A549 (cell line): ENCODE results near the gene WDR82. TPM values are rescaled to one million over a fixed set of nuclear protein-coding genes. Genes with fewer than 3 reads are reported as not detected.

Source experiments
- ATAC-seq, 2 experiments: fragments of 200-7000 bp in 1 of 2; fragments of >200 bp in 1 of 2; cut with Nextera tagmentation in 1 of 2; cut with Tn5 transposase in 1 of 2; 3 replicates each; pipeline versions ENCODE4 v1.8.0 to v1.9.1; 2018 to 2020; ENCODE audit warnings: mild to moderate bottlenecking in 1 of 2, moderate library complexity in 1 of 2
- CTCF ChIA-PET: fragments of 300-600 bp; sonication (Branson Sonifier 250); formaldehyde crosslinking; extraction: SDS; loops from one replicate; lab custom pipeline; 2021; ENCODE audit warnings: antibody characterized with exemption, inconsistent platforms; lab: Yijun Ruan, JAX
- POLR2A ChIA-PET: fragments of 350-600 bp; formaldehyde crosslinking; extraction: SDS; loops from one replicate; lab custom pipeline; 2021; ENCODE audit warnings: antibody characterized with exemption, inconsistent platforms; lab: Yijun Ruan, JAX
- DNase-seq, 2 experiments: peaks; one replicate each; pipeline versions ENCODE4 v3.0.0 to v3.0.0-alpha.2; 2011 to 2016; ENCODE audit warnings: low read depth in 1 of 2, low spot score in 1 of 2
- FAIRE-seq: peaks from 2 replicates; lab custom pipeline; 2011; peaks lifted over from hg19 to GRCh38; lab: Jason Lieb, UNC
- H3K27ac ChIP-seq, 2 experiments: fragments of >200 bp; sonication (Bioruptor Twin); formaldehyde crosslinking; 3 replicates each; pipeline ENCODE4 v1.5.1; 2016 to 2017
- H3K4me1 ChIP-seq: fragments of >200 bp; sonication (Bioruptor Twin); formaldehyde crosslinking; 3 replicates; pipeline ENCODE4 v1.6.1; 2016
- H3K4me2 ChIP-seq: fragments of >200 bp; sonication (Bioruptor Twin); formaldehyde crosslinking; 3 replicates; pipeline ENCODE4 v1.6.1; 2016
- H3K4me3 ChIP-seq: fragments of >200 bp; sonication (Bioruptor Twin); formaldehyde crosslinking; 3 replicates; pipeline ENCODE4 v1.5.1; 2016
- H3K9me3 ChIP-seq: fragments of >200 bp; sonication (Bioruptor Twin); formaldehyde crosslinking; 3 replicates; pipeline ENCODE4 v1.6.1; 2016
- ATOH8 ChIP-seq: fragments of 250-450 bp; sonication (Bioruptor Pico); IDR thresholded peaks from 2 replicates; pipeline ENCODE4 v1.5.0; 2020; ENCODE audit warnings: low read depth, mild to moderate bottlenecking, moderate library complexity
- CBX2 ChIP-seq: fragments of 200-600 bp; sonication (generic); IDR thresholded peaks from 2 replicates; pipeline ENCODE4 v1.6.1; 2016; ENCODE audit warnings: low read depth, mild to moderate bottlenecking, borderline replicate concordance
- CEBPB ChIP-seq, 2 experiments: fragments of >200 bp in 1 of 2; sonication (Bioruptor Twin) in 1 of 2; formaldehyde crosslinking in 1 of 2; IDR thresholded peaks; 2 replicates each; pipeline ENCODE4 v1.6.1; 2012 to 2016
- CHD2 ChIP-seq: fragments of 150-350 bp; IDR thresholded peaks from 2 replicates; pipeline ENCODE4 v1.6.1; 2014; ENCODE audit warnings: low read length; ENCODE audit not compliant: partially characterized antibody
- CTCF ChIP-seq: fragments of >200 bp; sonication (Bioruptor Twin); formaldehyde crosslinking; IDR thresholded peaks from 3 replicates; pipeline ENCODE4 v1.5.1; 2016
- ELK1 ChIP-seq: fragments of 150-350 bp; IDR thresholded peaks from 2 replicates; pipeline ENCODE4 v1.6.1; 2014; ENCODE audit warnings: low read depth, mild to moderate bottlenecking, low read length
- GATA3 ChIP-seq: IDR thresholded peaks from 2 replicates; pipeline ENCODE4 v1.6.1; 2012; ENCODE audit warnings: borderline replicate concordance
- HES2 ChIP-seq: fragments of >200 bp; sonication (Bioruptor Twin); formaldehyde crosslinking; IDR thresholded peaks from 2 replicates; pipeline ENCODE4 v1.6.1; 2016
- HMGXB4 ChIP-seq: fragments of 250-450 bp; sonication (Bioruptor Pico); IDR thresholded peaks from 2 replicates; pipeline ENCODE4 v1.5.0; 2021; ENCODE audit warnings: mild to moderate bottlenecking, moderate library complexity, borderline replicate concordance
- HOXB5 ChIP-seq: fragments of 250-450 bp; sonication (Bioruptor Pico); IDR thresholded peaks from 2 replicates; pipeline ENCODE4 v1.5.0; 2020; ENCODE audit warnings: mild to moderate bottlenecking, moderate library complexity
- KDM1A ChIP-seq: fragments of 200-600 bp; sonication (generic); IDR thresholded peaks from 2 replicates; pipeline ENCODE4 v1.6.1; 2016; ENCODE audit warnings: low read depth, mild to moderate bottlenecking
- MAFK ChIP-seq: fragments of 450-650 bp; IDR thresholded peaks from 2 replicates; pipeline ENCODE4 v1.6.1; 2014; ENCODE audit not compliant: partially characterized antibody
- NFE2L2 ChIP-seq: fragments of 150-350 bp; conservative IDR thresholded peaks from 2 replicates; pipeline ENCODE4 v1.6.1; 2014; ENCODE audit warnings: low read length
- NR3C1 ChIP-seq: fragments of >200 bp; sonication (Bioruptor Twin); formaldehyde crosslinking; IDR thresholded peaks from 3 replicates; pipeline ENCODE4 v1.6.1; 2017
- RFX5 ChIP-seq: fragments of 450-650 bp; IDR thresholded peaks from 2 replicates; pipeline ENCODE4 v1.7.1; 2014; ENCODE audit warnings: antibody characterized with exemption, mild to moderate bottlenecking, moderate library complexity
- RNF2 ChIP-seq: fragments of 200-600 bp; sonication (generic); IDR thresholded peaks from 2 replicates; pipeline ENCODE4 v1.6.1; 2016; ENCODE audit warnings: low read depth, mild to moderate bottlenecking, antibody characterized with exemption, moderate library complexity, borderline replicate concordance
- SREBF2 ChIP-seq: fragments of 450-650 bp; IDR thresholded peaks from 2 replicates; pipeline ENCODE4 v1.6.1; 2014; ENCODE audit warnings: mild to moderate bottlenecking, moderate library complexity
- TFCP2L1 ChIP-seq: fragments of 250-450 bp; sonication (Bioruptor Pico); IDR thresholded peaks from 2 replicates; pipeline ENCODE4 v1.5.0; 2021; ENCODE audit warnings: mild to moderate bottlenecking
- TP53 ChIP-seq: fragments of 250-450 bp; sonication (Bioruptor Pico); IDR thresholded peaks from 2 replicates; pipeline ENCODE4 v1.5.0; 2021; ENCODE audit warnings: mild to moderate bottlenecking, moderate library complexity
- ZC3H11A ChIP-seq: fragments of 450-650 bp; IDR thresholded peaks from 2 replicates; pipeline ENCODE4 v1.6.1; 2014; ENCODE audit warnings: antibody characterized with exemption, mild to moderate bottlenecking
- WGBS: methylation state at CpG from one replicate; pipeline ENCODE4 v1.1.6; 2017; ENCODE audit errors: missing lambda C conversion rate; 5-methylcytosine and 5-hydroxymethylcytosine counted together
- polyA plus RNA-seq, 4 experiments: library from polyadenylated mRNA; depleted of rRNA in 3 of 4; stranded (reverse); fragments of >200 nt; fragmentation: RNase III in 1 of 4; extraction: RNeasy Plus Mini Kit Qiagen cat#74134 plus additional on column Dnase treatment in 1 of 4; gene quantifications; 2 replicates in 3 of 4; 3 replicates in 1 of 4; pipeline ENCODE4 v1.2.3, GENCODE V29; 2011 to 2017

WDR82 gene
- polyA plus RNA-seq, 2 of the 4 experiments (the other 2 are of a cell fraction), result 50.6 to 52.7 TPM

GRCh38 chr3:52230461-52230860 is 48.0 kb downstream of the WDR82 start:
- FAIRE-seq, result no peak
- WGBS, result 98% methylated on average over 6 of the region's 6 CpGs

GRCh38 chr3:52229656-52230055 is 48.8 kb downstream of the WDR82 start:
- no peak for ATAC-seq
- no peak for TF ChIP-seq RFX5
- TF ChIP-seq, all 56 proteins: peak for 0
- POLR2A ChIA-PET, result no interaction called here
- no peak overlapping the region for H3K27ac ChIP-seq
- FAIRE-seq (no peak), DNase-seq (no peak)
- H3K4me3 ChIP-seq, result no peak overlapping the region
- CTCF ChIA-PET, result interaction anchor here (0.9 to 11.4 kb wide), 4 partner anchors 8 to 109 kb away, joined by 5 to 198 read pairs (median 40); partner anchors contain the start of genes PPM1M, TLR9 and WDR82
- no peak overlapping the region for H3K4me2 ChIP-seq
- H3K4me1 ChIP-seq, result no peaks in the 10 kb centered on the region
- no peaks in the 10 kb centered on the region for H3K9me3 ChIP-seq
- 94% methylated on average over 6 of the region's 13 CpGs for WGBS

More at GRCh38 chr3:52230461-52230860, 48.0 kb downstream of the WDR82 start:
- CTCF ChIA-PET, result interaction anchor here (0.9 to 11.4 kb wide), 13 partner anchors 9 to 218 kb away, joined by 3 to 198 read pairs (median 9); partner anchors contain the start of genes PPM1M, TLR9 and WDR82
- TF ChIP-seq HOXB5 (CRISPR knock-in tag) (no peak), CHD2 (no peak), MAFK (no peak), RFX5 (no peak), SREBF2 (no peak), TFCP2L1 (CRISPR knock-in tag) (no peak), HMGXB4 (no peak), ZC3H11A (no peak), CTCF (no peak), KDM1A (no peak), NFE2L2 (no peak), ATOH8 (CRISPR knock-in tag) (no peak), NR3C1 (no peak), TP53 (CRISPR knock-in tag) (no peak), ELK1 (no peak), HES2 (no peak), GATA3 (no peak), RNF2 (no peak), CEBPB (IDR thresholded peaks at IDR 0.05) (no peak), CBX2 (no peak)
- TF ChIP-seq, all 56 proteins: peak for 0
- H3K4me1 ChIP-seq, result no peaks in the 10 kb centered on the region
- no peak for ATAC-seq
- H3K9me3 ChIP-seq, result no peaks in the 10 kb centered on the region
- POLR2A ChIA-PET, result no interaction called here
- DNase-seq, result no peak
- no peak overlapping the region for H3K27ac ChIP-seq
- no peak overlapping the region for H3K4me3 ChIP-seq
- no peak overlapping the region for H3K4me2 ChIP-seq
